B cell (primary cell): Measurements from ENCODE around the gene RNF114.

Experiments
- CTCF ChIP-seq: fragments of 200-600 bp; IDR thresholded peaks from one replicate; pipeline ENCODE4 v1.8.0; 2022; ENCODE audit warnings: antibody characterized with exemption, mild to moderate bottlenecking
- EZH2 ChIP-seq: IDR thresholded peaks from 2 replicates; pipeline ENCODE4 v1.6.1; 2012; ENCODE audit warnings: borderline replicate concordance, low read depth, mild to moderate bottlenecking, moderate library complexity, low read length; ENCODE audit not compliant: insufficient read depth, poor library complexity, severe bottlenecking

DNA sequence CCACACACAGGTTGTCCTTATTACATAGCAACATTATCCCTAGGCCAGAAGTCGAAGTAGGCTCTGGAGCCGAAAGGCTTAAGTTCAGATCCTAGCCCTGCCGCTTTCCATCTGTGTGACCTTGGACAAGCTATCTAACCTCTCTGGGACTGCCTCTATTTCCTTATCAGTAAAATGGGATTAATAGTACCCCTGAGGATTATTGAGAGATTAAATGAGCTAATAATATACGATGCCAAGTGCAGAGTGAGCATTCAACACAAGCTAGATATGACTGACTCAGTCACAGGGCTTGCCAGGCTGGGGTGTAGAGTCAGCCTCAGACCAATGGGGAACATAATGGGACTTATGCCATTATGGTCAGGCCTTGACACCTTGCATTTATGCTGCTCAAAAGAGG is 11.9 kb upstream of the RNF114 start:
- no peak for TF ChIP-seq CTCF
- TF ChIP-seq EZH2: no peak
